ENCODE results near the gene GLYATL1.

Gene GLYATL1

DNA sequence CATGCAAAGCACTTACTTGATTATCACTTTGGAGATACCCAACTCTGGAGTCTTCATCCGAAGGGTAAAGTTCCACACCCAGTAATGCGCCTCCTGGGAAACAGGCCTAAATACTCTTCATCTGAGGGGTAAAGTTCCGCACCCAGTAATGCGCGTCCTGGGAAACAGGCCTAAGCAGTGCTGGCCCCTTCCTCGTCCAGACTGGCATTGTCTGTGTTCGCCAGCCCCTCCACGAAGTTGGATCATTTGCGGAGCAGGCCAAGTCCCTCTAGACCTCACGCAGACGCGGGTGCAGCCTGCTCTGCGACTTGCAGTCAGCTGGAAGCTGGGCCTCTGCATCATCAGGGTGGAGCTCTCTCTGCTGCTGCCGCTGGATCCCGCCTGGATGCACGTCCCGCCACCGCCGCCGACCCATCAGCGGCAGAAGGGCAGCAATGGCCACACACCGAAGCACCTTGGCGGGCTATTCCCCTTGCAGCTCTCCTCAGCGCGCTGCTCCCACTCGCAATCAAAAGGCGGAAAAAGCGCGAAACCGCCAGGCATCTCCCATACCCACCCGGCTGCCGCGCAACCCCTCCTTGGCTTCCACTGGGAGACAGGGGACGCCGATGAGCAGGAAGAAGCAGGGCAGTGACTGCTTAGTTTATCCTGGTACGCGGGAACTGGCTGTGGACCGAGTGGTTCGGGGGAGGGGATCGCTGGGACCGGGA is 34.1 kb upstream of the GLYATL1 start (continued):
- TF ChIP-seq YY2 (tag by site-specific recombination; IDR thresholded peaks at IDR 0.05) (0 out of 2 replicates have a peak, but pooled peaks have one; percentile 16), ZNF558 (tag by site-specific recombination; IDR thresholded peaks at IDR 0.05) (no peak), ZNF501 (tag by site-specific recombination; IDR thresholded peaks at IDR 0.05) (peak; percentile 65; the same call in 1 of the 2 replicates), ZNF433 (tag by site-specific recombination; IDR thresholded peaks at IDR 0.05; ENCODE audit: low read depth) (no peak), ZNF549 (tag by site-specific recombination; IDR thresholded peaks at IDR 0.05) (no peak), ZNF335 (tag by site-specific recombination; conservative IDR thresholded peaks at IDR 0.05) (peak; percentile 97), ZNF248 (tag by site-specific recombination; IDR thresholded peaks at IDR 0.05) (no peak), ZNF394 (tag by site-specific recombination; IDR thresholded peaks at IDR 0.05; ENCODE audit: borderline replicate concordance) (peak; percentile 21), ZFP37 (tag by site-specific recombination; IDR thresholded peaks at IDR 0.05) (peak; percentile 20; the same call in 1 of the 2 replicates), ZNF341 (tag by site-specific recombination; IDR thresholded peaks at IDR 0.05; ENCODE audit: low read depth) (0 out of 2 replicates have a peak, but pooled peaks have one; percentile 32), ZBTB17 (tag by site-specific recombination; IDR thresholded peaks at IDR 0.05) (peak; percentile 58; the same call in 1 of the 2 replicates), ZBTB20 (tag by site-specific recombination; IDR thresholded peaks at IDR 0.05) (peak; percentile 81), GLIS1 (tag by site-specific recombination; IDR thresholded peaks at IDR 0.05) (peak; percentile 18; the same call in 1 of the 2 replicates), ZNF544 (tag by site-specific recombination; IDR thresholded peaks at IDR 0.05) (no peak)
- TF ChIP-seq, protein P1, sequence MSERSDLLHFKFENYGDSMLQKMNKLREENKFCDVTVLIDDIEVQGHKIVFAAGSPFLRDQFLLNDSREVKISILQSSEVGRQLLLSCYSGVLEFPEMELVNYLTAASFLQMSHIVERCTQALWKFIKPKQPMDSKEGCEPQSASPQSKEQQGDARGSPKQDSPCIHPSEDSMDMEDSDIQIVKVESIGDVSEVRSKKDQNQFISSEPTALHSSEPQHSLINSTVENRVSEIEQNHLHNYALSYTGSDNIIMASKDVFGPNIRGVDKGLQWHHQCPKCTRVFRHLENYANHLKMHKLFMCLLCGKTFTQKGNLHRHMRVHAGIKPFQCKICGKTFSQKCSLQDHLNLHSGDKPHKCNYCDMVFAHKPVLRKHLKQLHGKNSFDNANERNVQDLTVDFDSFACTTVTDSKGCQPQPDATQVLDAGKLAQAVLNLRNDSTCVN (tag by site-specific recombination; optimal IDR thresholded peaks at IDR 0.05) = peak; percentile 69
- TF ChIP-seq, protein P2, sequence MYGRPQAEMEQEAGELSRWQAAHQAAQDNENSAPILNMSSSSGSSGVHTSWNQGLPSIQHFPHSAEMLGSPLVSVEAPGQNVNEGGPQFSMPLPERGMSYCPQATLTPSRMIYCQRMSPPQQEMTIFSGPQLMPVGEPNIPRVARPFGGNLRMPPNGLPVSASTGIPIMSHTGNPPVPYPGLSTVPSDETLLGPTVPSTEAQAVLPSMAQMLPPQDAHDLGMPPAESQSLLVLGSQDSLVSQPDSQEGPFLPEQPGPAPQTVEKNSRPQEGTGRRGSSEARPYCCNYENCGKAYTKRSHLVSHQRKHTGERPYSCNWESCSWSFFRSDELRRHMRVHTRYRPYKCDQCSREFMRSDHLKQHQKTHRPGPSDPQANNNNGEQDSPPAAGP (tag by site-specific recombination; IDR thresholded peaks at IDR 0.05) = peak; percentile 34; the same call in 1 of the 2 replicates

DNA sequence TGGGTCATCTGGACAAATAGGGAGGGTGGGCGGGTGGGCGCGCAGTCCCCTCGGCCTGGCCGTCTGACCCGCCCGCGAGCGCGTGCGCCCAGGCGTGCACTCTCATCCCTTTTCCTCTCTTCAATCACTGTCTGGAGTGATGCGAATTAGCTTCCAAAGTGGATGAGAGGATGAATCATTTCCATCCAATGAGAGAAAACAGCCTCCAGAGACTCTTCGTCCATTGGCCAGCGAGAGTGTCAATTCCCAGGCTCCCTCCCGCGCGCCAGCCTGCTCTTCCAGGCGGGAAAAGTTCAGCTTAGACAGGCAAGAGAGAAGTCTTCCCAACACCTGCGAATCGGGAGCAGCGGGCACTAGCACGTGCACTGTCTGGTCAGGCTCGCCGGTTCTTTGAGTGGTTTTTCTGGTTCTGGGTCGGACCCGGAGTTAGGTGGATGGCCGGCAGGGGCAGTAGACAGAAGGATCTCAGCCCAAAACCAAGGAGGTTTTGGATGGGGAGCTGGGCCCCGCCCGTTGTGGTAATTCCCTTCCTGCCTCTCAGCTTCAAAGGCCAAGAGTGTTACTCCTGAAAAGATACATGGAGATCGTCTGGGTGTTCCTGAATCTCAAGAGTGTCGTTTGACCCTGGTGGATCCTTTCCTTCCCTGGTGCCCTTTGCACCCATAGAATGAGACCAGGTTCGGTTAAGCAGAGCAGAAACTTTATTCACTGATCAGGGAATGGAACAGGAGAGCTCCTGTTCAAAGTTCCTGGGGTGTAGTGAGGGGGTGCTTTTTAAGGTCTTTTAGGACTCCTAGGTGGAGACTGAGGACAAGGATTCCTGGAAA is 33.4 kb upstream of the GLYATL1 start:
- POLR2A ChIA-PET = interaction anchor here (0.7 to 1.8 kb wide), 7 partner anchors 10 to 1194 kb away, joined by 3 to 8 read pairs (median 6); partner anchors contain the start of genes FAM111B, MED19 and TMX2
- CTCF ChIA-PET = interaction anchor here (0.6 to 1.6 kb wide), 13 partner anchors 9 to 253 kb away, joined by 3 to 9 read pairs (median 4); partner anchors contain the start of gene GLYATL1
- Histone ChIP-seq H3K27ac (ENCODE audit: extremely low read depth, low read depth, low read length) (no peak overlapping the region), H3K4me1 (ENCODE audit: control insufficient read depth, insufficient read depth, low read length) (no peaks in the 10 kb centered on the region), H3K36me3 (ENCODE audit: control insufficient read depth in 2 of 2, insufficient read depth in 1 of 2, low read length in 2 of 2) (peaks cover 0 to 9% of the 10 kb centered on the region in 2 experiments; a peak in 1 of 3 replicates), H3K4me3 (ENCODE audit: low read depth, low read length) (peak overlapping the region; percentile 59), H3K9me3 (ENCODE audit: control insufficient read depth, insufficient read depth, low read depth, low read length) (no peaks in the 10 kb centered on the region)
- TF ChIP-seq, protein P3, sequence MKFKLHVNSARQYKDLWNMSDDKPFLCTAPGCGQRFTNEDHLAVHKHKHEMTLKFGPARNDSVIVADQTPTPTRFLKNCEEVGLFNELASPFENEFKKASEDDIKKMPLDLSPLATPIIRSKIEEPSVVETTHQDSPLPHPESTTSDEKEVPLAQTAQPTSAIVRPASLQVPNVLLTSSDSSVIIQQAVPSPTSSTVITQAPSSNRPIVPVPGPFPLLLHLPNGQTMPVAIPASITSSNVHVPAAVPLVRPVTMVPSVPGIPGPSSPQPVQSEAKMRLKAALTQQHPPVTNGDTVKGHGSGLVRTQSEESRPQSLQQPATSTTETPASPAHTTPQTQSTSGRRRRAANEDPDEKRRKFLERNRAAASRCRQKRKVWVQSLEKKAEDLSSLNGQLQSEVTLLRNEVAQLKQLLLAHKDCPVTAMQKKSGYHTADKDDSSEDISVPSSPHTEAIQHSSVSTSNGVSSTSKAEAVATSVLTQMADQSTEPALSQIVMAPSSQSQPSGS (tag by site-specific recombination; IDR thresholded peaks at IDR 0.05; ENCODE audit: low read depth) = no peak
- TF ChIP-seq GLIS2 (tag by site-specific recombination; IDR thresholded peaks at IDR 0.05) (no peak), WT1 (tag by site-specific recombination; IDR thresholded peaks at IDR 0.05) (no peak), ZNF335 (tag by site-specific recombination; conservative IDR thresholded peaks at IDR 0.05) (peak; percentile 68), ZNF146 (tag by site-specific recombination; IDR thresholded peaks at IDR 0.05) (no peak), SP7 (tag by site-specific recombination; IDR thresholded peaks at IDR 0.05) (peak; percentile 43), ZBTB8A (tag by site-specific recombination; IDR thresholded peaks at IDR 0.05) (peak; percentile 21; the same call in 1 of the 2 replicates), ZNF558 (tag by site-specific recombination; IDR thresholded peaks at IDR 0.05) (no peak), ZNF366 (tag by site-specific recombination; conservative IDR thresholded peaks at IDR 0.05) (peak; percentile 97), ZFP37 (tag by site-specific recombination; IDR thresholded peaks at IDR 0.05) (no peak), FEZF1 (tag by site-specific recombination; IDR thresholded peaks at IDR 0.05) (no peak), ZBTB48 (tag by site-specific recombination; IDR thresholded peaks at IDR 0.05) (no peak), KLF16 (tag by site-specific recombination; IDR thresholded peaks at IDR 0.05) (no peak), HOXD13 (CRISPR knock-in tag; IDR thresholded peaks at IDR 0.05; ENCODE audit: borderline replicate concordance) (no peak)
- TF ChIP-seq, protein P4, sequence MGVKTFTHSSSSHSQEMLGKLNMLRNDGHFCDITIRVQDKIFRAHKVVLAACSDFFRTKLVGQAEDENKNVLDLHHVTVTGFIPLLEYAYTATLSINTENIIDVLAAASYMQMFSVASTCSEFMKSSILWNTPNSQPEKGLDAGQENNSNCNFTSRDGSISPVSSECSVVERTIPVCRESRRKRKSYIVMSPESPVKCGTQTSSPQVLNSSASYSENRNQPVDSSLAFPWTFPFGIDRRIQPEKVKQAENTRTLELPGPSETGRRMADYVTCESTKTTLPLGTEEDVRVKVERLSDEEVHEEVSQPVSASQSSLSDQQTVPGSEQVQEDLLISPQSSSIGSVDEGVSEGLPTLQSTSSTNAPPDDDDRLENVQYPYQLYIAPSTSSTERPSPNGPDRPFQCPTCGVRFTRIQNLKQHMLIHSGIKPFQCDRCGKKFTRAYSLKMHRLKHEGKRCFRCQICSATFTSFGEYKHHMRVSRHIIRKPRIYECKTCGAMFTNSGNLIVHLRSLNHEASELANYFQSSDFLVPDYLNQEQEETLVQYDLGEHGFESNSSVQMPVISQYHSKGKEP (tag by site-specific recombination; IDR thresholded peaks at IDR 0.05) = no peak
